Right atrium auricular region (tissue), 2 donors: ENCODE results near the gene HNRNPA1. TPM values are rescaled to one million over a fixed set of nuclear protein-coding genes. Genes with fewer than 3 reads are reported as not detected.

Source experiments
- DNase-seq: peaks from one replicate; pipeline ENCODE4 v3.0.0-alpha.2; 2019; ENCODE audit warnings: low spot score
- H3K27ac ChIP-seq, 2 donors: fragments of 200-600 bp; sonication (generic); 1 replicate in 1 of 2; 2 replicates in 1 of 2; pipeline ENCODE4 v1.5.1; 2016 to 2019
- H3K27me3 ChIP-seq, 2 donors: fragments of 200-600 bp; sonication (generic); one replicate each; pipeline versions ENCODE4 v1.5.1 to v1.6.0; 2017 to 2019
- H3K36me3 ChIP-seq: fragments of 200-600 bp; sonication (generic); one replicate; pipeline ENCODE4 v1.5.1; 2016
- H3K4me1 ChIP-seq, 2 donors: fragments of 200-600 bp; sonication (generic); one replicate each; pipeline versions ENCODE4 v1.5.1 to v1.6.0; 2017 to 2019
- H3K4me3 ChIP-seq, 2 donors: fragments of 200-600 bp; sonication (generic); 1 replicate in 1 of 2; 2 replicates in 1 of 2; pipeline ENCODE4 v1.5.1; 2017 to 2019; ENCODE audit warnings: mild to moderate bottlenecking in 1 of 2, moderate library complexity in 1 of 2
- H3K9me3 ChIP-seq, 2 donors: fragments of 200-600 bp; sonication (generic); one replicate each; pipeline ENCODE4 v1.5.1; 2019
- CTCF ChIP-seq, 2 donors: fragments of 200-600 bp; sonication (generic); IDR thresholded peaks; one replicate each; pipeline ENCODE4 v1.5.1; 2019; ENCODE audit warnings: antibody characterized with exemption in 2 of 2
- total RNA-seq, 2 donors: library from RNA; depleted of rRNA; stranded (reverse); fragments of >200 nt; gene quantifications; one replicate each; pipeline ENCODE4 v1.1.0, GENCODE V29; 2016

The HNRNPA1 gene
- total RNA-seq, 2 donors from 2014 or later: 237 to 404 TPM

DNA sequence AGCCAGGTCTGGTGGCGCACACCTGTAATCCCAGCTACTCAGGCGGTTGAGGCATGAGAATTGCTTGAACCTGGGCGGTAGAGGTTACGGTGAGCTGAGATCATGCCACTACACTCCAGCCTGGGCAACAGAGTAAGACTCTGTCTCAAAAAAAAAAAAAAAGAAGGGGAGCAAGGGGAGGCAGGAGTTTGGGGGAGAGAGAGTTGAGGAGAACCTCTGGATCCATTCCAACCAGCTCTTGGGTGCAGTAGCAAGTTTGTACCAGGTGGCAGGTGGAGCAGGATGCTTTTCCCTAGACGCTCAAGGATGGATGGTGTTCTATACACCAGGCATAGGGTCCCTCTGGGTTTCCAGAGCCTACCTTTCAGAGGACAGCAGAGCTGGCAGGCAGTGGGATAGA is 18.4 kb downstream of the HNRNPA1 start:
- peaks cover 0 to 11% of the 10 kb centered on the region in 2 donors for H3K4me1 ChIP-seq
- no peak overlapping the region for H3K4me3 ChIP-seq
- H3K9me3 ChIP-seq: no peaks in the 10 kb centered on the region
- H3K27me3 ChIP-seq: no peaks in the 10 kb centered on the region
- TF ChIP-seq CTCF (IDR thresholded peaks at IDR 0.05): no peak
- H3K27ac ChIP-seq: no peak overlapping the region
- DNase-seq: no peak
- no peaks in the 10 kb centered on the region for H3K36me3 ChIP-seq

DNA sequence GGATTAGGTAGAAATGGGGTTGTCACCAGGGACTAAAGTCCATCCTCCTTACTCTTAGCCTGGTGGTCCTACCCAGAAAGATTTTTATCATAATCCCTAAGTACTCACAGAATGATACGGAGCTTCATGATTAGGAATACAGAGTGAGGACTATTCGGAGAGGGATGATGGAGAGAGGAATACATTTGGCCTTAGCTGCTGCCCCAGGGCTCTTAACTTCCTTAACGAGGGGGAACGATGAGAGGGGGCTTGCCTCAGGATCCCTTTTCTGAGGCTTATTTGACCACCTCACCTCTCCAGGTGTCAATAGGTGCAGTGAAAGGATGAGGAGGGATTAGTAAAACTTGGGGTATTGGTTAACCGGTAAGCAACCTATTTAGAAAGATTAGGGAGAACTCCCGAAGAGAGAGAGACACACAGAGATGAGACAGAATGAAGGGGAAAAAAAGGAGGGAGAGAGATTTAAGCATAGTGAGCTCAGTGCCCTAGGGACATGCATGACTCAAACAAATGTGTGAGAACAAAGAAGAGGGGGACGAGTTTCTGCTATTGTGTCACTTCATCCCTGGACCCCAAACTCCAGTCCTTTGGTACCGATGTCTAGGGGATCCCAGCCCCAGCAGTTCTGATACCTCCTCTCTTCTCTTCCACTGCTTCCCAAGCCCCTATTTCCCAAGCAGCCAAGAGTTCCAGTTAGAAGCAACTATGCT is 19.1 kb downstream of the HNRNPA1 start:
- Histone ChIP-seq H3K27me3 (no peaks in the 10 kb centered on the region), H3K36me3 (no peaks in the 10 kb centered on the region), H3K9me3 (no peaks in the 10 kb centered on the region), H3K4me3 (no peak overlapping the region), H3K27ac (no peak overlapping the region), H3K4me1 (peaks cover 0 to 17% of the 10 kb centered on the region in 2 donors)
- no peak for DNase-seq
- TF ChIP-seq CTCF (IDR thresholded peaks at IDR 0.05): no peak

DNA sequence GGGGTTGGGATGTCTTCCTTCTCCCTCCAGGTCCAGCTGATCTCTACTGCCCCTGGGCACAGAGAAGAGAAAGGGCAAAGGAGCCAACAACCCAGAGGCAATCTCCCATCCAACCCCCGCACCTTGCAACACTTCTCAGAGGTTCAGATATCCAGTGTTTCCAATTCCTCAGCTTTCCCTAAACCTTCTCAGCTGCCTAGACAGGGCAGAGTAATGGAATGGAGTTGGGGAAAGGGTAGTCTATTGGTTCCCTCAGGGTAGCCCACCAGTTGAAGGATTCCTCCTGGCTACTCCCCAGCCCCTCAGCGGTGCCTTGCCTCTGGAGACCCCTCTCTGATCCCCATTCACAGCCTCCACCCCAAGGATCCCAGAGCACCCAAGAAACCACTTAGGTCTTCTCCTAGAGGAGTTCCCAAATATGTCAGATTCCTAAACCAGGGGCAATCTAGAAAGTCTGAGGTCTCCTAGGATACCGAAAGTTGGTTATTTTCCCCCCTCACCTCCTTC is 19.8 kb downstream of the HNRNPA1 start:
- peak overlapping the region in 1 of 2 donors; percentile 34 for H3K4me3 ChIP-seq
- no peak for TF ChIP-seq CTCF (IDR thresholded peaks at IDR 0.05)
- no peaks in the 10 kb centered on the region for H3K9me3 ChIP-seq
- no peak for DNase-seq
- H3K27ac ChIP-seq: no peak overlapping the region
- H3K4me1 ChIP-seq: peaks cover 0 to 17% of the 10 kb centered on the region in 2 donors
- no peaks in the 10 kb centered on the region for H3K27me3 ChIP-seq
- no peaks in the 10 kb centered on the region for H3K36me3 ChIP-seq

GRCh38 chr12:54300732-54301427 is 20.4 kb downstream of the HNRNPA1 start, which contains the start of gene NFE2:
Gene NFE2, minus strand, starts transcription at chr12:54301015. Its CDS starts 5,767 bp downstream, at chr12:54295248.
- Histone ChIP-seq H3K27ac (no peak within 1 kb of the TSS), H3K27me3 (no peaks in the 10 kb centered on the region)

DNA sequence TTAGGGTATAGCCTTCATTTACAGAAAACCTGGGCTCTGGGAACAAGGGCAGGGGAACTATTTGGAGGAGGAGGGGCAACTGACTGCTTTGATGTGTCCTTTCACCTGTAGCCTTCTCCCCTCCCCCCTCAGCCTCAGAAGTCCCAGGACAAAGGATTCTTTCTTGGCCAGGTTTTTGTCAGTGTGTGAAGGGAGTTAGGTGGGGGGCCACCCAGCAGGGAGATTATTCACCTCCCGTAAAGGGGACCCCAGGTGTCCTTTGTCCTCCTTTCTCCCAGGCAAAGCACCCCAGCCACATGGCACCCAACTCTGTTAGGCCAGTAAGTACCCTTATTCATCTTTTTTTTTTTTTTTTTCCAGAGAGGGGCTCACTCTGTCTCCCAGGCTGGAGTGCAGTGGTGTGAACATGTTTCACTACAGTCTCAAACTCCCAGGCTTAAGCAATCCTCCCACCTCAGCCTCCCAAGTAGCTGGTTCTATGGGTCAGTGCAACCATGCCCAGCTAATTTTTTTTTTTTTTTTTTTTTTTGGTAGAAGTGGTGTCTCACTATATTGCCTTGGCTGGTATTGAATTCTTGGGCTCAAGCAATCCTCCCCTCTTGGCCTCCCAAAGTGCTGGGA is 21.0 kb downstream of the HNRNPA1 start:
- DNase-seq: no peak
- no peaks in the 10 kb centered on the region for H3K27me3 ChIP-seq
- H3K4me3 ChIP-seq: no peak overlapping the region
- H3K9me3 ChIP-seq: no peaks in the 10 kb centered on the region
- no peak overlapping the region for H3K27ac ChIP-seq
- no peaks in the 10 kb centered on the region for H3K36me3 ChIP-seq
- peaks cover 0 to 17% of the 10 kb centered on the region in 2 donors for H3K4me1 ChIP-seq
- no peak for TF ChIP-seq CTCF (IDR thresholded peaks at IDR 0.05)

More at GRCh38 chr12:54300732-54301427, 20.4 kb downstream of the HNRNPA1 start, which contains the start of gene NFE2:
- H3K9me3 ChIP-seq: no peaks in the 10 kb centered on the region
- TF ChIP-seq CTCF (IDR thresholded peaks at IDR 0.05): no peak
- peaks cover 0 to 17% of the 10 kb centered on the region in 2 donors for H3K4me1 ChIP-seq
- no peak for DNase-seq
- peak within 1 kb of the TSS in 1 of 2 donors; percentile 34 for H3K4me3 ChIP-seq
- H3K36me3 ChIP-seq: no peaks in the 10 kb centered on the region
